ENCODE data around the gene KLRC4.
"Not testable (repeated sequence)": the region's sequence is repeated elsewhere in the genome, so short reads cannot be mapped to it uniquely, and the experiment has no call there.

Gene KLRC4, protein sequence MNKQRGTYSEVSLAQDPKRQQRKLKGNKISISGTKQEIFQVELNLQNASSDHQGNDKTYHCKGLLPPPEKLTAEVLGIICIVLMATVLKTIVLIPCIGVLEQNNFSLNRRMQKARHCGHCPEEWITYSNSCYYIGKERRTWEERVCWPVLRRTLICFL

DNA sequence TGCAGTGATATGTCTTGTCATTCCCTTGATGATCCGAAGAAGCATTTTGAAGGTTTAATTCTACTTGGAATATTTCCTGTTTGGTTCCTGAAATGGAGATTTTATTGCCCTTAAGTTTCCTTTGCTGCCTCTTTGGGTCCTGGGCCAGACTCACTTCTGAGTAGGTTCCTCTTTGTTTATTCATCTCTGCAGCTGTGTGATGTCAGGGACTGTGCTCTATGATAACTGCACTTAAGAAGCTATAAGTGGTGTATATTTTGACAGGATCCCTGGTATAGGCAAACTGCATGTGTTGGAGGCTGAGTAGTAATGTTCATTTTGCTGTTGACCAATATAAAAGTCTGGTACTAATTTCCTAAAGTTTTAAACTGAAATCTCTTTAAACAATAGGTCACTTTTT, at the start of gene KLRC4:
Gene KLRC4 (minus strand): TSS at position 366 of the 400 bp plus-strand sequence. CDS start 182 bp downstream, at position 184.
- no peak for FAIRE-seq

DNA sequence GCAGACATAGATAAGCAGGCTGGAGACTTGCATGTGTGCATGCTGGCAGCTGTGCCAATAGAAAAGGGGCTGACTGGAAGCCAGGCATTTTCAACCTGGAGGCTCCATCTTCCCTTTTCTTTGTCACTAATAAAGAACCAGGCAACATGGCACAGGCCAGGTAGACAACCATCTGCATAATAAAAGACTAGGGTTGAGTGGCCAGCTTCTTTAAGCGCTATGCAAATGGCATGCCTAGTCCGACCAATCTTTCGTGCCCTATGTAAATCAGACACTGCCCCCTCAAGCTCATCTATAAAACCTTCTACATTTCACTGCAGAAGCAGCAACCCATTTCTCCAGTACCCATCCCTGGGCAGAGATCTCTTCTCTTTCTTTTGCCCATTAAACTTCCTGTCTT, 48.2 kb upstream of the KLRC4 start:
- FAIRE-seq = no peak

DNA sequence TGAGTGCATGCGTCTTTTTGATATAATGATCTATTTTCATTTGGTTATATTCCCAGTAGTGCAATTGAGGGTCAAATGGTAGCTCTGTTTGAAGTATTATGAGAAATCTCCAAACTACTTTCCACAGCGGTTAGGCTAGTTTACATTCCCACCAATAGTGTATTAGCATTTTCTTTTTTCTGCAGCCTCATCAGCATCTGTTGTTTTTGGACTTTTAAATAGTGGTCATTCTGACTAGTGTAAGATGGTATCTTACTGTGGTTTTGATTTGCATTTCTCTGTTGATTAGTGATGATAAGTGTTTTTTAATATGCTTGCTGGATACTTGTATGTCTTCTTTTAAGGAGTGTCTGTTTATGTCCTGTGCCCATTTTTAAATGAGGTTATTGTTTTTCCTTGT, 47.3 kb upstream of the KLRC4 start:
- no peak for FAIRE-seq

DNA sequence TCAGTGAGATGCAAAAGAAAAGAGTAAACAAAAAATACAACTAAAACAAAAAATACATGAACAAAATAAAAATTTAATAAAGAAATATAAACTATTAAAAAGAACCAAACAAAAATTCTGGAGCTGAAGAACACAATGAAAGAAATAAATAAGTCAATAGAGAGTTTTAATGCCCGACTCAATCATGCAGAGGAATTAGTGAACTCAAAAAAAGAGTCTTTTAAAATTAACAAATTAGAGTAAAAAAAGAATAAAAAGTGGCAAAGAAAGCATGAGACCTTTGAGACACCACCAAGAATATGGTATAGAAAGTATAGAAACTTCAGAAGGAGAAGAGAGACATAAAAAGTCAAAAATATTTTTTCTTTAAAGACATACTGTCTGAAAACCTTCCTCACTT, 46.2 kb upstream of the KLRC4 start:
- peak; percentile 62 for FAIRE-seq

DNA sequence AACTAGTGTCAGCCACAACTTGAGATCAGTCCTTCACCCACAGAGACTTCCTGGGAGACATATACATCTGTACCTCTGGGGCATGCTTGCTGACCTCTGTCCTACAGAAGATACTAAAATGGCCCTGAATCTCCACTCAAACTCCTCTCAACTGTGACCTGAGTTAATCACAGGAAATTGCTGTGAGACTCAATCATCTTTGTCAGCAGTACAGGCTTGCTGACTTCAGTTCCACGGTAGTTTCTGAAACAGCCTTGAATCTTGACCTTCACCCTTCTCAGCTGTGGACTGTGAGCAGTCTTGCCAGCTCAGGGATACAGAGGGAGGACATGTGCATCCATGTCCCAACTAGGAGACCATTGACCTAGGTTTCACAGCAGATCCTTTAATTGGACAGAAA, 45.0 kb upstream of the KLRC4 start:
- no peak for FAIRE-seq

DNA sequence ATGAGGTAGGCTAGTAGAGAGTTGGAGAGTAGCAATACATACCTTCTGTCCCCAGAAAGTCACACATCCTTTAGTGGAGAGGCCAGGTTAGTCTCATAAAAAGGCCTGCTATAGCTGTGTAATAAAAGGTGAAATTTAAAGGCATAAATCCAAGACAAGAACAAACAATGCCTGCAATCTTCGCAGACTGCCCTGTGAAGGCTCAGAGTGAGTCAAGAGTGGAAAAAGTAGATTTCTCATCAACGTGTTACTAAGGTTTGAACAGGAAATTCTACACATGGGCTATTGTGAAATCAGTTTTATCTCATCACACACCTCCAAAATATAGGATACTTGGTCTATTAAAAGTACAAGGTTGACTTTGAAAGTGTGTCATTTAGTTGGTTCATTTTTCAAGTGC, 43.6 kb upstream of the KLRC4 start, which contains the start of gene KLRC1:
Gene KLRC1 (minus strand): TSS at position 222 of the 400 bp plus-strand sequence. CDS start 2,221 bp downstream, outside the sequence.
- FAIRE-seq = no peak

DNA sequence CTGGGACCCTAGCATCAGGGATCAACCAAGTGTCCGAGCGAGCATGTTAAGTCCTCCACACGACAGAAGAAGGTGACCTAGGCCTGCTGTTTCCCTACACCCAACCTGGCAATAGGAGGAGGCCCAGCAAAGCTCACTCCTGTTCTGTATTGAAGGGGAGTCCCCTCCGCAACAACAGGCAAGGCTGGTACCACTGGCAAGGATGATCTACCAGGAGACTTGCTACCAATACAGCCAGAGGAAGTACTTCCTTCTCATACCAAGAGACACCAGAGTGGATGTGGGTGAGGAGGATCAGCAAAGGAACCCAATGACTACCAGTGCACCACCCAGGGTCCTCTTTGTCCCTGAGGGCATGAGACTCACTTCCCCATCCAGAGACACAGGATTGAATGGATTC, 38.7 kb upstream of the KLRC4 start:
- no peak for FAIRE-seq

DNA sequence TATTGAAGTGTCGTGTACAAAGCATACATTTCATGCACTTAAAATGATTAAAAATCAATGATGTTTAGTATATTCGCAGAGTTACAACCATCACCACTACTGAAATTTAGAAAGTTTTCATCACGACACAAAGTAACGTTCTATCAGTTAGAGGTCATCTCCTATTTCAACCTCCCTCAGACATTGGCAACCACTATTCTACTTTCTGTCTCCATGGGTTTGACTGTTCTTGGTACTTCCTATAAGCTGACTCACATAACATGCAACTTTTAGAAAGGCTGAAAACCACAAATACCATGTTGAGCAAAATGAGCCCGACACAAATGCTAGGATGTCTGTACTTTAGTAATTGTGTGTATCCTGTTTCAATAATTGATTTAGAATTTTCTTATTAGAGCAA, 36.5 kb upstream of the KLRC4 start:
- not testable (repeated sequence) for FAIRE-seq

DNA sequence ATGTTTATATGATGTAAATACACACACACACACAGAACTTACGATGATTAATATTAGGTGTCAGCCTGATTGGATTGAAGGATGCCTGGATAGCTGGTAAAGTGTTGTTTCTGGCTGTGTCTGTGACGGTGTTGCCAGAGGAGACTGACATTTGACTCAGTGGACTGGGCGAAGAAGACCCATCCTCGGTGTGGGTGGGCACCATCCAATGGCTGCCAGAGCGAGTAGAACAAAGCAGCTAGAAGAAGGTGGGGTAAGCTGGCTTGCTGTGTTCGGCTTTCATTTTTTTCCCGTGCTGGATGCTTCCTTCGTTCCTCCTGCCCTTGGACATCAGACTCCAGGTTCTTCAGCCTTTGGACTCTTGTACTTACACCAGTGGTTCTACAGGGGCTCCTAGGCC, 31.6 kb upstream of the KLRC4 start:
- not testable (repeated sequence) for FAIRE-seq

DNA sequence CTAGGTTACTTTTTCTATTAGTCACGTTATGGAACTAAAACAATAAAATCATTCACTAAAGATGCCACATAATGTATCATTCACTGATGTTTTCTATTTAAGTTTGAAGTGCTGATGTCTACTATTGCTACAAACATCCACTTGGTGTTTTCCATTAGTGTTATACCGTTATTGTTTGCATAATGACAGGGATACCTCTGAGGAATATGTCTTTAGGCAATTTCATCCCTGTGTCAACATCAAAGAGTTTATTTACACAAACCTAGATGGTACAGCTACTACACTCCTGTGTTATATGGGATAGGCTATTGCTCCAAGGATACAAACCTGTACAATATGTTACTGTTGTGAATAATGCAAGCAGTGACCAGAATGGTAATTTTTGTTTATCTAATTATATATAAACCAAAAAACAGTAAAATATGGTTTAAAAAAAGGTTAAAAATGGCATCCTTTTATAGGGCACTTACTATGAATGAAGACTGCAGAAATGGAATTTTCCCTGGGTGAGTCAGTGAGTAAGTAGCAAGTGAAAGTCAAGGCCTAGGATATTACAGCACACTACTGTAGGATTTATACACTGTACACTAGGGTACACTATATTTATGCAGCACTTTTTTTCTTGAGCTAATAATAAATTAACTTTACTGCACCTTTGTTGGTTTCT, 30.2 kb upstream of the KLRC4 start:
- not testable (repeated sequence) for FAIRE-seq

DNA sequence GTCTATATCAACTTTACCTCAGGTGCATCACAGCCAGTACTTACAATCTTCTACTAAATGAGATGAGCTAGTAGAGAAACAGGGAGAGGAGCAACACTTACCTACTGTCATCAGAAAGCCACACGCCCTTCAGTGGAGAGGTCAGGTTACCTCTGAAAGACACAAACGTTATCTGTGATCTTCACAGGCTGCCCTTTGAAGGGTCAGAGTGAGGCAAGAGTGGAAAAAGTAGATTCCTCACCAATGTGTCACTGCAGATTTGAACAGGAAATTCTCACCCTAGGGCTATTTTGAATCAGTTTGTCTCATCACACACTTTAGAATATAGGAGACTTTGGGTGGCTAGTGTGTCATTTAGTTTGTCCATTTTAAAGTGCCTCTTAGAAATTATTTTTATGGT, 28.0 kb upstream of the KLRC4 start:
- FAIRE-seq = not testable (repeated sequence)

DNA sequence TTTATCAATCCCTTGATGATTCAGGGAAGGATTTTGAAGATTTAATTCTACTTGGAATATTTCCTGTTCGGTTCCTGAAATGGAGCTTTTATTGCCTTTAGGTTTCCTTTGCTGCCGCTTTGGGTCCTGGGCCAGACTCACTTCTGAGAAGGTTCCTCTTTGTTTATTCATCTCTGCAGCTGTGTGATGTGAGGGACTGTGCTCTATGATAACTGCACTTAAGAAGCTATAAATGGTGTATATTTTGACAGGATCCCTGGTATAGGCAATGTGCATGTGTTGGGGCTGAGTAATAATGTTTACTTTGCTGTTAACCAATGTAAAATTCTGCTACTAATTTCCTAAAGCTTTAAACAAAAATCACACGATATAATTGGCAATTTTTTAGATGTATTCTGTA, 26.3 kb upstream of the KLRC4 start, which contains the start of gene KLRC2:
Gene KLRC2 (minus strand): TSS at position 195 of the 400 bp plus-strand sequence. CDS start 24 bp downstream, at position 171.
- FAIRE-seq = not testable (repeated sequence)

DNA sequence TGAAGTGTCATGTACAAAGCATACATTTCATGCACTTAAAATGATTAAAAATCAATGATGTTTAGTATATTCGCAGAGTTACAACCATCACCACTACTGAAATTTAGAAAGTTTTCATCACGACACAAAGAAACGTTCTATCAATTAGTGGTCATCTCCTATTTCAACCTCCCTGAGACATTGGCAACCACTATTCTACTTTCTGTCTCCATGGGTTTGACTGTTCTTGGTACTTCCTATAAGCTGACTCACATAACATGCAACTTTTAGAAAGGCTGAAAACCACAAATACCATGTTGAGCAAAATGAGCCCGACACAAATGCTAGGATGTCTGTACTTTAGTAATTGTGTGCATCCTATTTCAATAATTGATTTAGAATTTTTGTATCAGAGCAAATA, 21.1 kb upstream of the KLRC4 start:
- not testable (repeated sequence) for FAIRE-seq

DNA sequence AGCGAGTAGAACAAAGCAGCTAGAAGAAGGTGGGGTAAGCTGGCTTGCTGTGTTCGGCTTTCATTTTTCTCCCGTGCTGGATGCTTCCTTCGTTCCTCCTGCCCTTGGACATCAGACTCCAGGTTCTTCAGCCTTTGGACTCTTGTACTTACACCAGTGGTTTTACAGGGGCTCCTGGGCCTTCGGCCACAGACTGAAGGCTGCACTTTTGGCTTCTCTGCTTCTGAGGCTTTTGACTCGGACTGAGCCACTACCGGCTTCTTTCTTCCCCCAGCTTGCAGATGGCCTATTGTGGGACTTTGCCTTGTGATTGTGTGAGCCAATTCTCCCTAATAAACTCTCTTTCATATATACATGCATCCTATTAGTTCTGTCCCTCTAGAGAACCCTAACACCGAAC, 16.4 kb upstream of the KLRC4 start:
- not testable (repeated sequence) for FAIRE-seq

DNA sequence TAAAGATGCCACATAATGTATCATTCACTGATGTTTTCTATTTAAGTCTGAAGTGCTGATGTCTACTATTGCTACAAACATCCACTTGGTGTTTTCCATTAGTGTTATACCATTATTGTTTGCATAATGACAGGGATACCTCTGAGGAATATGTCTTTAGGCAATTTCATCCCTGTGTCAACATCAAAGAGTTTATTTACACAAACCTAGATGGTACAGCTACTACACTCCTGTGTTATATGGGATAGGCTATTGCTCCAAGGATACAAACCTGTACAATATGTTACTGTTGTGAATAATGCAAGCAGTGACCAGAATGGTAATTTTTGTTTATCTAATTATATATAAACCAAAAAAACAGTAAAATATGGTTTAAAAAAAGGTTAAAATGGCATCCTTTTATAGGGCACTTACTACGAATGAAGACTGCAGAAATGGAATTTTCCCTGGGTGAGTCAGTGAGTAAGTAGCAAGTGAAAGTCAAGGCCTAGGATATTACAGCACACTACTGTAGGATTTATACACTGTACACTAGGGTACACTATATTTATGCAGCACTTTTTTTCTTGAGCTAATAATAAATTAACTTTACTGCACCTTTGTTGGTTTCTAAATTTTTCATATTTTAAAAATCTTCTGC, 14.8 kb upstream of the KLRC4 start:
- peak; percentile 82 for FAIRE-seq

DNA sequence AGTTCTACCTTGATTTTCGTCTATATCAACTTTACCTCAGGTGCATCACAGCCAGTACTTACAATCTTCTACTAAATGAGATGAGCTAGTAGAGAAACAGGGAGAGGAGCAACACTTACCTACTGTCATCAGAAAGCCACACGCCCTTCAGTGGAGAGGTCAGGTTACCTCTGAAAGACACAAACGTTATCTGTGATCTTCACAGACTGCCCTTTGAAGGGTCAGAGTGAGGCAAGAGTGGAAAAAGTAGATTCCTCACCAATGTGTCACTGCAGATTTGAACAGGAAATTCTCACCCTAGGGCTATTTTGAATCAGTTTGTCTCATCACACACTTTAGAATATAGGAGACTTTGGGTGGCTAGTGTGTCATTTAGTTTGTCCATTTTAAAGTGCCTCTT, 12.6 kb upstream of the KLRC4 start:
- FAIRE-seq = not testable (repeated sequence)

DNA sequence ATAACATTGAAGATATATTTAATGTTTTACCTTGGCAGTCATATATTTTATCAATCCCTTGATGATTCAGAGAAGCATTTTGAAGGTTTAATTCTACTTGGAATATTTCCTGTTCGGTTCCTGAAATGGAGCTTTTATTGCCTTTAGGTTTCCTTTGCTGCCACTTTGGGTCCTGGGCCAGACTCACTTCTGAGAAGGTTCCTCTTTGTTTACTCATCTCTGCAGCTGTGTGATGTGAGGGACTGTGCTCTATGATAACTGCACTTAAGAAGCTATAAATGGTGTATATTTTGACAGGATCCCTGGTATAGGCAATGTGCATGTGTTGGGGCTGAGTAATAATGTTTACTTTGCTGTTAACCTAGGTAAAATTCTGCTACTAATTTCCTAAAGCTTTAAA, 10.8 kb upstream of the KLRC4 start, which contains the start of gene KLRC3:
Gene KLRC3 (minus strand): TSS at position 262 of the 400 bp plus-strand sequence. CDS start 45 bp downstream, at position 217.
- FAIRE-seq = not testable (repeated sequence)

DNA sequence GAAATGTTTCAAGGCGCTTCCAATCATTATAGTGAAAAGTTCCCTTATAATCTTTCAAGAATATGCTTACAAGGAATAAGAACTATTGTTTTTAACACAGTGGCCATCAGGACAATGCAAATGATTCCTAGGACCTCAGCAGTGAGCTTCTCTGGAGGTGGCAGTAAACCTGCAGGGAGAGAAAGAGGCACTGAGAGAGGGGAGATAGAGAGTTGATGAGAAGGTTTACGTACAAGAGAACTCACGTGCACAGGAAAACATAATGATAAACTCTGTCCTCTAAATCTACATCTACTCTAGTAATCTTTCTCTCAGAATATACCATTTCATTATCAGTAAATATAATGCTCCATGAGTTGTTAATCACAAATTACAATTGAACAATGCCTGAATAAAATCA, 715 bp downstream of the KLRC4 start:
- FAIRE-seq = no peak

DNA sequence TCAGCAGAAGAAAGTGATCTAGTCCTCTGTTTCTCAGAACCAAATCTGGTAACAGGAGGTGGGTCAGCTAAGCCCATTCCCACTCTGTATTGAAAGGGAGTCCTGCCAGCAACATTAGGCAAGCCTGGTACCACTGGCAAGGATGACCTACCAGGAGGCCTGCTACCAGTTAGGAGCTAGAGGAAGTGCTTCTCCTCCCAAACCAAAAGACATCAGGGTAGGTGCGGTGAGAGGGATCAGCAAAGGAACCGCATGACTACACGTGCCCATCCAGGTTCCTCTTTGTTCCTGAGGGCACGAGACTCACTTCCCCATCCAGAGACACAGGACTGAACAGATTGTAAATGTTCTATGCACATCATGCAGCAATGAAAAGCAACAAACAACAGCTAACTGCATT, 2.8 kb downstream of the KLRC4 start:
- no peak for FAIRE-seq

DNA sequence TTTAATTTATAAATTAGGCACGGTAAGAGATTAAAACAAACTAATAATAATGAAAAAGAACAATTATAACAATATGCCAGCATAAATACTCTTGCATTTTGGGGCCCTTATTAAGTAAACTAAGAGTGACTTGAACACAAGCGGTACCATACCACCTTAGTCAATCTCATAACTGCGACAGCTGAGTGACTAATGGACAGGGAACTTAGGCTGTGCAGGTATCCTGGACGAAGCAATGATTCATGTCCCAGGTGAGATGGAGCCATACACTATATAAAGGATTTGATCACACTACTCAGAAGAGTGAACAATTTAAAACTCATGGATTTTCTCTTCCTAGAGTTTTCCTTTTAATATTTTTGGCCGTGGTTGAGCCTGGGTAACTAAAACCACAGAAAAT, 4.3 kb downstream of the KLRC4 start:
- no peak for FAIRE-seq

DNA sequence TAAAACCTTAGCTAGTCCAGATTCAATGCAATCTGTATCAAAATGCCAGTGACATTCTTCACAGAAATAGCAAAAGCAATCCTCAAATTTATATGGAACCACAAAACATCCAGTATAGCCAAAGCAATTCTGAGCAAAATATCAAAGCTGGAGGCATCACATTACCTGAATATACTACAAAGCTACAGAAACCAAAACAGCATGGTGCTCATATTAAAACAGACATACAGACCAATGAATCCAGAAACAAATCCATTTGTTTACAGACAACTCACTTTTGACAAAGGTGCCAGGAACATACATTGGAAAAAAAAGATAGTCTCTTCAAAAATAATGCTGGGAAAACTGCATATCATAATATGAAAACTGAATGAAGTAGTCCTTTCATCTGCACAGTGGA, 4.8 kb downstream of the KLRC4 start:
- no peak for FAIRE-seq

DNA sequence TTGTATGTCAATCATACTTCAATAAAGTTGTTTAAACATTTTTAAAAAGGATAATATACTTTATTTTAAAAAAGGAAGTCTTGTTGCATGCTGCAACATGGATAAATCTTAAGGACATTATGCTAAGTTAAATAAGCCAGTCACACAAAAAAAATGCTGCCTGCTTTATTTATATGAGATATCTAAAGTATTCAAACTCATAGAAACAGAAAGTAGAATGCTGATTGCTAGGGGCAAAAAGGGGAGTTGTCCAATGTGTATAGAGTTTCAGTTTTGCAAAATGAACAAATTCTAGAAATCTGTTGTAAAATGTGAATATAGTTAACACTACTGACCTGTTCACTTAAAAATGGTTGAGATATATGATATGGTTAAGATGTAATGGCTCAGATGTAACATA, 8.7 kb downstream of the KLRC4 start:
- no peak for FAIRE-seq

DNA sequence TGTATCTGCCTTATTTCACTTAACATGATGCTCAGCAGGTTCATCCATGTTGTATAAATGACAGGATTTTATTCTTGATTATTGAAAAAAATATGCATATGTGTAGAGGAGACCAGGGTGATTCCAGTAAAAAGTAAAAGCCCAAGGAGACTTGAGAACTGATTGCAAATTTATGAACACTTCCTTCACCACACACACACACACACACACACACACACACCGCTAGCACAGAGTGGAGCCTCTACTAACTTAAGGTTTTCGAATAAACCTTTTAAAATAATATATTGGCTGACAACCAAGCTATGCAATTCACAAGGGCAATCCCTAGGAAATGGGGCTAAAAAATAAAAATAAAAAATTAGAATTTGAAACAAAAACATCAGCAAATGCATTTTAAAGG, 11.4 kb downstream of the KLRC4 start:
- FAIRE-seq = no peak

DNA sequence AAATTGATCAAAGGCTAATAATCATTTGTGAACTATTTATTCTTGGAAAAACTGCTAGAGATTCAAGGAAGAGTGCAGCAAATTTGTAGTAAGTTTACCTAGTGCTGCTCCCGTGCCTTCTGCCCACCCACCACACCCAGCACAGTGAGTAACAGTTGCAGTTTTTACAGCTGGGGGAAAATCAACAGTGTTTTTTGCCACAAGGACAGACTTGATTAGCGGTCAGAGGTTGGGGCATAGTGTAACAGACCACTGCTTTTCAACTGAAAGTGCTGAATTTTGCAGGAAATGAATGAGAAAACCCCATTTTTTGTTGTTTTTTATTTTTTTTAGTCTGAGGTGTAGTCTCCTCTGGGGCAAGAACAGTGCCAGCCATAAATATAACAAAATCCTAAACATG, 12.3 kb downstream of the KLRC4 start:
- FAIRE-seq = no peak

Data from A204.1 (cell line).